Measurements from ENCODE around the gene TCERG1.

The TCERG1 gene

GRCh38 chr5:146527785-146528184 is 80.7 kb downstream of the TCERG1 start:
- Histone ChIP-seq H3K27ac (ENCODE audit: low read length) (no peak overlapping the region), H3K4me3 (ENCODE audit: low read length) (no peak overlapping the region), H3K36me3 (ENCODE audit: insufficient read depth, low read depth, low read length) (no peaks in the 10 kb centered on the region), H3K9ac (ENCODE audit: low read depth, low read length) (no peak overlapping the region), H3K9me3 (ENCODE audit: insufficient read depth, low read depth, low read length) (no peaks in the 10 kb centered on the region), H3K4me1 (ENCODE audit: insufficient read depth, low read length) (no peaks in the 10 kb centered on the region), H3K27me3 (ENCODE audit: insufficient read depth, low read length) (no peaks in the 10 kb centered on the region)

GRCh38 chr5:146528236-146528635 is 81.1 kb downstream of the TCERG1 start:
- no peaks in the 10 kb centered on the region for H3K9me3 ChIP-seq (ENCODE audit: insufficient read depth, low read depth, low read length)

GRCh38 chr5:146529984-146530383 is 82.9 kb downstream of the TCERG1 start:
- H3K4me3 ChIP-seq (ENCODE audit: low read length): no peak overlapping the region
- H3K4me1 ChIP-seq (ENCODE audit: insufficient read depth, low read length): peaks cover 4% of the 10 kb centered on the region; the same call in 1 of the 2 replicates
- H3K9me3 ChIP-seq (ENCODE audit: insufficient read depth, low read depth, low read length): no peaks in the 10 kb centered on the region
- H3K27ac ChIP-seq (ENCODE audit: low read length): no peak overlapping the region
- H3K27me3 ChIP-seq (ENCODE audit: insufficient read depth, low read length): no peaks in the 10 kb centered on the region
- no peak overlapping the region for H3K9ac ChIP-seq (ENCODE audit: low read depth, low read length)
- H3K36me3 ChIP-seq (ENCODE audit: insufficient read depth, low read depth, low read length): no peaks in the 10 kb centered on the region

More at GRCh38 chr5:146528236-146528635, 81.1 kb downstream of the TCERG1 start:
- Histone ChIP-seq H3K36me3 (ENCODE audit: insufficient read depth, low read depth, low read length) (no peaks in the 10 kb centered on the region), H3K27me3 (ENCODE audit: insufficient read depth, low read length) (no peaks in the 10 kb centered on the region), H3K4me1 (ENCODE audit: insufficient read depth, low read length) (no peaks in the 10 kb centered on the region), H3K9ac (ENCODE audit: low read depth, low read length) (no peak overlapping the region), H3K4me3 (ENCODE audit: low read length) (no peak overlapping the region), H3K27ac (ENCODE audit: low read length) (no peak overlapping the region)

- no peak overlapping the region for H3K4me3 ChIP-seq (ENCODE audit: low read length)
- peaks cover 4% of the 10 kb centered on the region; the same call in 1 of the 2 replicates for H3K4me1 ChIP-seq (ENCODE audit: insufficient read depth, low read length)
- H3K9ac ChIP-seq (ENCODE audit: low read depth, low read length): no peak overlapping the region
- H3K27me3 ChIP-seq (ENCODE audit: insufficient read depth, low read length): no peaks in the 10 kb centered on the region
- H3K27ac ChIP-seq (ENCODE audit: low read length): no peak overlapping the region
- H3K9me3 ChIP-seq (ENCODE audit: insufficient read depth, low read depth, low read length): no peaks in the 10 kb centered on the region
- H3K36me3 ChIP-seq (ENCODE audit: insufficient read depth, low read depth, low read length): no peaks in the 10 kb centered on the region
Observed at GRCh38 chr5:146533260-146533857, 86.2 kb downstream of the TCERG1 start.

- Histone ChIP-seq H3K9me3 (ENCODE audit: insufficient read depth, low read depth, low read length) (no peaks in the 10 kb centered on the region), H3K4me1 (ENCODE audit: insufficient read depth, low read length) (peaks cover 4% of the 10 kb centered on the region; the same call in 1 of the 2 replicates), H3K4me3 (ENCODE audit: low read length) (no peak overlapping the region), H3K27ac (ENCODE audit: low read length) (no peak overlapping the region), H3K9ac (ENCODE audit: low read depth, low read length) (no peak overlapping the region), H3K27me3 (ENCODE audit: insufficient read depth, low read length) (no peaks in the 10 kb centered on the region), H3K36me3 (ENCODE audit: insufficient read depth, low read depth, low read length) (no peaks in the 10 kb centered on the region)
Observed at GRCh38 chr5:146533882-146534281, 86.7 kb downstream of the TCERG1 start.

- H3K27ac ChIP-seq (ENCODE audit: low read length): no peak overlapping the region
- H3K36me3 ChIP-seq (ENCODE audit: insufficient read depth, low read depth, low read length): no peaks in the 10 kb centered on the region
- H3K9ac ChIP-seq (ENCODE audit: low read depth, low read length): no peak overlapping the region
- H3K4me3 ChIP-seq (ENCODE audit: low read length): no peak overlapping the region
- no peaks in the 10 kb centered on the region for H3K9me3 ChIP-seq (ENCODE audit: insufficient read depth, low read depth, low read length)
- H3K4me1 ChIP-seq (ENCODE audit: insufficient read depth, low read length): peaks cover 8% of the 10 kb centered on the region; the same call in 1 of the 2 replicates
- H3K27me3 ChIP-seq (ENCODE audit: insufficient read depth, low read length): no peaks in the 10 kb centered on the region
Observed at GRCh38 chr5:146538432-146538831, 91.3 kb downstream of the TCERG1 start.

GRCh38 chr5:146539973-146540372 is 92.8 kb downstream of the TCERG1 start:
- Histone ChIP-seq H3K27me3 (ENCODE audit: insufficient read depth, low read length) (no peaks in the 10 kb centered on the region), H3K4me3 (ENCODE audit: low read length) (no peak overlapping the region), H3K9ac (ENCODE audit: low read depth, low read length) (no peak overlapping the region), H3K36me3 (ENCODE audit: insufficient read depth, low read depth, low read length) (no peaks in the 10 kb centered on the region), H3K9me3 (ENCODE audit: insufficient read depth, low read depth, low read length) (no peaks in the 10 kb centered on the region), H3K27ac (ENCODE audit: low read length) (no peak overlapping the region), H3K4me1 (ENCODE audit: insufficient read depth, low read length) (peaks cover 4% of the 10 kb centered on the region; the same call in 1 of the 2 replicates)

GRCh38 chr5:146540414-146540813 is 93.3 kb downstream of the TCERG1 start:
- Histone ChIP-seq H3K9ac (ENCODE audit: low read depth, low read length) (no peak overlapping the region), H3K9me3 (ENCODE audit: insufficient read depth, low read depth, low read length) (no peaks in the 10 kb centered on the region), H3K27me3 (ENCODE audit: insufficient read depth, low read length) (no peaks in the 10 kb centered on the region), H3K27ac (ENCODE audit: low read length) (no peak overlapping the region), H3K36me3 (ENCODE audit: insufficient read depth, low read depth, low read length) (no peaks in the 10 kb centered on the region), H3K4me3 (ENCODE audit: low read length) (no peak overlapping the region), H3K4me1 (ENCODE audit: insufficient read depth, low read length) (peaks cover 4% of the 10 kb centered on the region; the same call in 1 of the 2 replicates)

GRCh38 chr5:146541958-146542849 is 95.1 kb downstream of the TCERG1 start:
- H3K9me3 ChIP-seq (ENCODE audit: insufficient read depth, low read depth, low read length): no peaks in the 10 kb centered on the region
- no peaks in the 10 kb centered on the region for H3K27me3 ChIP-seq (ENCODE audit: insufficient read depth, low read length)
- H3K4me3 ChIP-seq (ENCODE audit: low read length): no peak overlapping the region
- peaks cover 4% of the 10 kb centered on the region; the same call in 1 of the 2 replicates for H3K4me1 ChIP-seq (ENCODE audit: insufficient read depth, low read length)
- no peak overlapping the region for H3K27ac ChIP-seq (ENCODE audit: low read length)
- no peak overlapping the region for H3K9ac ChIP-seq (ENCODE audit: low read depth, low read length)
- H3K36me3 ChIP-seq (ENCODE audit: insufficient read depth, low read depth, low read length): no peaks in the 10 kb centered on the region

GRCh38 chr5:146544232-146544631 is 97.1 kb downstream of the TCERG1 start:
- Histone ChIP-seq H3K4me1 (ENCODE audit: insufficient read depth, low read length) (peaks cover 4% of the 10 kb centered on the region; the same call in 1 of the 2 replicates), H3K27me3 (ENCODE audit: insufficient read depth, low read length) (no peaks in the 10 kb centered on the region), H3K9ac (ENCODE audit: low read depth, low read length) (no peak overlapping the region), H3K9me3 (ENCODE audit: insufficient read depth, low read depth, low read length) (no peaks in the 10 kb centered on the region), H3K4me3 (ENCODE audit: low read length) (no peak overlapping the region), H3K27ac (ENCODE audit: low read length) (no peak overlapping the region), H3K36me3 (ENCODE audit: insufficient read depth, low read depth, low read length) (no peaks in the 10 kb centered on the region)

- no peaks in the 10 kb centered on the region for H3K36me3 ChIP-seq (ENCODE audit: insufficient read depth, low read depth, low read length)
- H3K4me1 ChIP-seq (ENCODE audit: insufficient read depth, low read length): no peaks in the 10 kb centered on the region
- no peaks in the 10 kb centered on the region for H3K9me3 ChIP-seq (ENCODE audit: insufficient read depth, low read depth, low read length)
- H3K27me3 ChIP-seq (ENCODE audit: insufficient read depth, low read length): no peaks in the 10 kb centered on the region
- no peak overlapping the region for H3K27ac ChIP-seq (ENCODE audit: low read length)
- no peak overlapping the region for H3K4me3 ChIP-seq (ENCODE audit: low read length)
- no peak overlapping the region for H3K9ac ChIP-seq (ENCODE audit: low read depth, low read length)
Observed at GRCh38 chr5:146548781-146549449, 101.8 kb downstream of the TCERG1 start.
